Tibial nerve (tissue), 4 donors: ENCODE measurements around the gene MORC2.

Experiments
- CTCF ChIP-seq, 5 experiments: fragments of 200-600 bp in 3 of 5; fragments of 450-650 bp in 2 of 5; sonication (generic) in 3 of 5; IDR thresholded peaks; one replicate each; pipeline ENCODE4 v1.5.1; 2016 to 2019; ENCODE audit warnings: antibody characterized with exemption in 5 of 5, mild to moderate bottlenecking in 3 of 5, moderate library complexity in 2 of 5
- EP300 ChIP-seq, 2 donors: sonication (generic); formaldehyde crosslinking; IDR thresholded peaks; one replicate each; pipeline ENCODE4 v1.6.1; 2017; ENCODE audit warnings: antibody characterized with exemption in 2 of 2, mild to moderate bottlenecking in 1 of 2
- POLR2A ChIP-seq, 2 donors: fragments of 450-650 bp; IDR thresholded peaks; one replicate each; pipeline ENCODE4 v1.6.1; 2017; ENCODE audit warnings: antibody characterized with exemption in 2 of 2, mild to moderate bottlenecking in 2 of 2, moderate library complexity in 2 of 2

GRCh38 chr22:30949934-30950660 is 18.5 kb downstream of the MORC2 start:
- TF ChIP-seq CTCF (IDR thresholded peaks at IDR 0.05) (no peak), EP300 (IDR thresholded peaks at IDR 0.05) (no peak), POLR2A (IDR thresholded peaks at IDR 0.05) (no peak)
